OCI-LY1 (cell line): ENCODE data around the gene SPPL2B.

ENCODE experiments used
- EZH2 ChIP-seq: fragments of 200-600 bp; sonication (generic), shearing (Covaris generic); IDR thresholded peaks from 2 replicates; pipeline ENCODE4 v1.8.0; 2017; ENCODE audit warnings: borderline replicate concordance, mixed run types, mild to moderate bottlenecking, antibody characterized with exemption, low read length, moderate library complexity, mixed read lengths
- TF ChIP-seq, protein P1 (sequence below): fragments of 200-600 bp; sonication (generic), shearing (Covaris generic); IDR thresholded peaks from 2 replicates; pipeline ENCODE4 v1.5.1; 2017; ENCODE audit warnings: mild to moderate bottlenecking, antibody characterized with exemption, low read length, moderate library complexity, mixed read lengths

DNA sequence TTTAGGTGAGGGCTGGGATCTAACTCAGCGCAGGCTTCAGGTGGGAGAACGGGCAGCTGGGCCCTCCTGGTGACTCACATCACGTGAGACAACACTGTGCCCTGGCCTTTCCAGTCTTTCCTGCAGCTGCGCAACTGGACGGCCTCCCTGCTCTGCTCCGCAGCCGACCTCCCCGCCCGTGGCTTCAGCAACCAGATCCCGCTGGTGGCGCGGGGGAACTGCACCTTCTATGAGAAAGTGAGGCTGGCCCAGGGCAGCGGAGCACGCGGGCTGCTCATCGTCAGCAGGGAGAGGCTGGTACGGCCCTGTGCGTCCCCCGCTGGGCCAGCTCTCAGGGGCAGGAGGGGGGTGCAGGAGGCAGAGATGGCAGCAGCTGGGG lies 8.8 kb downstream of the SPPL2B start:
- TF ChIP-seq, protein P1, sequence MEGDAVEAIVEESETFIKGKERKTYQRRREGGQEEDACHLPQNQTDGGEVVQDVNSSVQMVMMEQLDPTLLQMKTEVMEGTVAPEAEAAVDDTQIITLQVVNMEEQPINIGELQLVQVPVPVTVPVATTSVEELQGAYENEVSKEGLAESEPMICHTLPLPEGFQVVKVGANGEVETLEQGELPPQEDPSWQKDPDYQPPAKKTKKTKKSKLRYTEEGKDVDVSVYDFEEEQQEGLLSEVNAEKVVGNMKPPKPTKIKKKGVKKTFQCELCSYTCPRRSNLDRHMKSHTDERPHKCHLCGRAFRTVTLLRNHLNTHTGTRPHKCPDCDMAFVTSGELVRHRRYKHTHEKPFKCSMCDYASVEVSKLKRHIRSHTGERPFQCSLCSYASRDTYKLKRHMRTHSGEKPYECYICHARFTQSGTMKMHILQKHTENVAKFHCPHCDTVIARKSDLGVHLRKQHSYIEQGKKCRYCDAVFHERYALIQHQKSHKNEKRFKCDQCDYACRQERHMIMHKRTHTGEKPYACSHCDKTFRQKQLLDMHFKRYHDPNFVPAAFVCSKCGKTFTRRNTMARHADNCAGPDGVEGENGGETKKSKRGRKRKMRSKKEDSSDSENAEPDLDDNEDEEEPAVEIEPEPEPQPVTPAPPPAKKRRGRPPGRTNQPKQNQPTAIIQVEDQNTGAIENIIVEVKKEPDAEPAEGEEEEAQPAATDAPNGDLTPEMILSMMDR: no peak
- TF ChIP-seq EZH2: no peak
